NCI-H2171 (cell line): ENCODE measurements around the gene XKR3.
"Not testable (repeated sequence)": the region's sequence is repeated elsewhere in the genome, so short reads cannot be mapped to it uniquely, and the experiment has no call there.

Experiments used
- DNase-seq: peaks from one replicate; lab custom pipeline; 2025; lab: John Stamatoyannopoulos, UW

XKR3 gene

GRCh38 chr22:16747266-16748159, 77.7 kb downstream of the XKR3 start:
- not testable (repeated sequence) for DNase-seq

DNA sequence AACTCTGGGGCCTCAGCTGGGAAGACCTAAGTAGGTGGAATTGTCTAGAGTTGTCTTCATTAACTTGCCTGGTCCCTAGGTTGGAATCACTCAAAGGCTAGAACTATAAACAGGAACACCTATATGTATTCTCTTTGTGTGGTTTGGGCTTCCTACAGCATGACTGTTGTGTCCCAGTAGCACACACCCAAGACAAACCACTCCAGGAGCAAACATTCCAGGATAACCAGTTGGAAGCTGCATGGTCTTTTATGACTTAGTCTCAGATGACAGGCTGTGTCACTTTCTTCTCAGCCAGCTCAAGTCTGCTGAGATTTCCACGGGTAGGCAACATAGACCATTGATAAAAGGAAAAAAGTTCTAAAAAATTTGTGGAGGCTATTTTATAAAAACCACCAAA, 90.9 kb downstream of the XKR3 start:
- DNase-seq: not testable (repeated sequence)
